AG04449 (cell line): ENCODE measurements around the gene LAPTM5.
A peak's percentile ranks its signal among the peaks of the same experiment; 100 is the strongest.

Experiments used
- CTCF ChIA-PET: fragments of 350-600 bp; formaldehyde crosslinking; extraction: SDS; loops from one replicate; lab custom pipeline; 2021; ENCODE audit warnings: antibody characterized with exemption; lab: Yijun Ruan, JAX
- POLR2A ChIA-PET: fragments of 400-600, 350-600 bp; formaldehyde crosslinking; extraction: SDS; loops from one replicate; lab custom pipeline; 2020; ENCODE audit warnings: antibody characterized with exemption, inconsistent platforms; lab: Yijun Ruan, JAX
- DNase-seq: peaks from one replicate; pipeline ENCODE4 v3.0.0-alpha.2; 2010; ENCODE audit warnings: low read depth, low spot score
- H3K4me3 ChIP-seq: 2 replicates; pipeline ENCODE4 v1.5.1; 2011; ENCODE audit warnings: low read depth, mild to moderate bottlenecking, control low read depth, low read length
- TF ChIP-seq, protein P1 (sequence below): IDR thresholded peaks from one replicate; pipeline ENCODE4 v1.5.1; 2011; ENCODE audit warnings: mild to moderate bottlenecking, moderate library complexity, low read length, control low read depth, inconsistent platforms; ENCODE audit not compliant: insufficient read depth; ENCODE audit errors: missing control alignments

LAPTM5 gene

DNA sequence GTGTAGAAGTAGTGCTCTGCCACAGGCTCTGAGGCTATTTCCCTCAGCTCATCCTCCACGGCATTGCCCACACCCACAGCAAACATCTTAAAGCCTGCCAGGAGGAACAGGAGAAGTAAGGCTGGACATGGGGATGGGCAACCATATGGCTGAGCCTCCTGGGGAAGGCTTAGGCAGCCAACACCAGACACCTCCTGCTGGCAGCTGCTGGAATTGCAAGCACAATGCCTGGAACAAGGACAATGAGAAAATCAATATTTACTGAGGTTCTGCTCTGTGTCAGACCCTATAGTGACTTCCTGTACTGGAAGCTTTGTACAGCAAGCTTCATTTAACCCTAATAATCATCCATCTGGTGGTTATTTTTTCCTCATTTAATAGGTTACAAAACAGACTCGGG, 42.4 kb downstream of the LAPTM5 start:
- H3K4me3 ChIP-seq: no peak overlapping the region
- TF ChIP-seq, protein P1, sequence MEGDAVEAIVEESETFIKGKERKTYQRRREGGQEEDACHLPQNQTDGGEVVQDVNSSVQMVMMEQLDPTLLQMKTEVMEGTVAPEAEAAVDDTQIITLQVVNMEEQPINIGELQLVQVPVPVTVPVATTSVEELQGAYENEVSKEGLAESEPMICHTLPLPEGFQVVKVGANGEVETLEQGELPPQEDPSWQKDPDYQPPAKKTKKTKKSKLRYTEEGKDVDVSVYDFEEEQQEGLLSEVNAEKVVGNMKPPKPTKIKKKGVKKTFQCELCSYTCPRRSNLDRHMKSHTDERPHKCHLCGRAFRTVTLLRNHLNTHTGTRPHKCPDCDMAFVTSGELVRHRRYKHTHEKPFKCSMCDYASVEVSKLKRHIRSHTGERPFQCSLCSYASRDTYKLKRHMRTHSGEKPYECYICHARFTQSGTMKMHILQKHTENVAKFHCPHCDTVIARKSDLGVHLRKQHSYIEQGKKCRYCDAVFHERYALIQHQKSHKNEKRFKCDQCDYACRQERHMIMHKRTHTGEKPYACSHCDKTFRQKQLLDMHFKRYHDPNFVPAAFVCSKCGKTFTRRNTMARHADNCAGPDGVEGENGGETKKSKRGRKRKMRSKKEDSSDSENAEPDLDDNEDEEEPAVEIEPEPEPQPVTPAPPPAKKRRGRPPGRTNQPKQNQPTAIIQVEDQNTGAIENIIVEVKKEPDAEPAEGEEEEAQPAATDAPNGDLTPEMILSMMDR: peak; percentile 32
- DNase-seq: no peak
- POLR2A ChIA-PET: no interaction called here
- CTCF ChIA-PET: interaction anchor here (0.7 to 19.4 kb wide), 3 partner anchors 8 to 335 kb away, joined by 3 to 943 read pairs (median 26); no protein-coding TSS in a partner anchor

DNA sequence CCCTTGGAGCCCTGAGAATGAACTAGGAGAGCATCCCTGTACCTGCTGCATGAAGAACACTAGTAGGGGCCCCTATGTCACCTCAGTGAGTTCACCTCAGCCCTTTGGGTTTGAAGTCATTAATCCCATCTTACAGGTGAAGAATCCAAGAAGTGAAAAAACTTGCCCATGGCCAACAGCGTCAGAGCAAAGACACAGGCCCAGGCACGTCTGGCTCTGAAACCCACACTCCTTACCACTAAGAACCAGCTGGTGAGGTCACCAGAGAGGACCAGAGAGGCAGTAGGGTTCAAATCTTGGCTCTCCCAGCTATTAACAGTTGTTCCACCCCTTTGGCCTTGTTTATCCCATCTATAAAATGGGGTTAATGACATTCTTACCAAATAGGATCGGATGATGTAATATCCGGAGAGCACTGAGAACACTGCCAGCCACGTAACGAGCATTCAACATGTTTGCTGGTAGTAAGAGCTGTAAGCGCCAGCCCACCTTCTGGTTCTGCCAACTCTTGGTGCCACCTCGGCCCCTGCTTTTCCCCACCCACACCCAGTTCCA, 43.0 kb downstream of the LAPTM5 start:
- POLR2A ChIA-PET: interaction anchor here (0.6 kb wide), 1 partner anchor 325 kb away, joined by 4 read pairs; no protein-coding TSS in a partner anchor
- H3K4me3 ChIP-seq: no peak overlapping the region
- CTCF ChIA-PET: interaction anchor here (0.6 to 3.7 kb wide), 3 partner anchors 7 to 1474 kb away, joined by 3 to 26 read pairs (median 3); no protein-coding TSS in a partner anchor
- DNase-seq: no peak
- TF ChIP-seq, protein P1: no peak

DNA sequence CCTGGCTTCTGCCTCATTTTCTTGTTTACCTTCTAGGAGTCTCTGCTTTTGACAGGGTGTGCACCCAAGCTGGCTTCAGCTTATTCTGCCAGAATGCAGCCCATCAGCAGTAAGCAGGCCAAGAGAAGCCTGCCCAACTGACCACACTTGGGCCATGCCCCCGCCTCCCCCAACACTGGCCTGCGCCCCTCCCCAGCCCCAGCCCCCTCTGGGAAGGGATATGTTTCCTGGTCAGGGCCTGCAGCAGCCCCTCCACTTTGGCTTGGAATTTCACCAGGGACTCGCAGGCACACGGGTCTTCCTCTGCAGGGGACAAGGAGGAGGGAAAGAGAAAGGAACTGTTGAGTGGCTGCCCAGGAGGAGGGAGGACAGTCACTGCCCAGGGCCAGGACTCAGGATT, 43.5 kb downstream of the LAPTM5 start:
- DNase-seq: no peak
- ChIA-PET CTCF (interaction anchor here (3.7 kb wide), 1 partner anchor 7 kb away, joined by 26 read pairs; no protein-coding TSS in a partner anchor), POLR2A (interaction anchor here (0.6 kb wide), 1 partner anchor 325 kb away, joined by 4 read pairs; no protein-coding TSS in a partner anchor)
- TF ChIP-seq, protein P1: no peak
- no peak overlapping the region for H3K4me3 ChIP-seq

DNA sequence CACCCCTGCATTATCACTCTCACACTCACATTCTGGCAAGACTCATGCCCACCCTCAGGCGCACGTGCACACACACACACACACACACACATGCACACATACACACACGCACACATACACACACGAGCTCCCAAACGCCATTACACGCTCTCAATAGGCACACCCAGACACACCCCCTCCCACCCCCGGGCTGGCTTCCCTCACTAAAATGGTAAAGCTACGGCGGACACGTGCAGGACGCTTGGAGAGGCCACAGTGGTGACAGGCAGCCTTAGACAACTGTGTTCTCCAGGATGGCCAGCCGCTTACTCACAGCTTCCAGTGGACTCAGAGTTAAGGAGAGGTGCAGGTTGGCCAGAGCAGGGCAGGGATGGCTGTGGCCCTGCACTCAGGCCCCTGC, 44.3 kb downstream of the LAPTM5 start:
- DNase-seq: no peak
- TF ChIP-seq, protein P1: no peak
- H3K4me3 ChIP-seq: no peak overlapping the region
- ChIA-PET POLR2A (no interaction called here), CTCF (interaction anchor here (1.4 kb wide), 1 partner anchor 333 kb away, joined by 4 read pairs; no protein-coding TSS in a partner anchor)

DNA sequence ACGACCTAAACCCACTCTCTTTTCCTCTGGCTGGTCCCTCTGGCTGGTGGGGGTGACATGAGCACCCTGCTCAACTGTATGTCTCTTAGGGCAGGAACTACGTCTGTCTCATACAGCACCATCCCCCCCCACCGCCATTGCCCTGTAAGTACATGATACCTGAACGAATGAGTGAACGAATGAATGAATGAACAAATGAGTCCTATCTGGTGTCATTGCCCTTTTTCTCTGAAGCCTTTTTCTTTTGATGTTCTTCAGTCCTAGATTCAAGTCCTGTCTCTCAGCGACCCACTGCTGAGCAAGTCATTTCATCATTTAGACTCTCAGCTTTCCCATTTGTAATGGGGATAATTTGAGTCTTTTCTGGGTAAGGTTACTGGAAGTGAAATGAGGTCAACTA, 45.0 kb downstream of the LAPTM5 start:
- H3K4me3 ChIP-seq: no peak overlapping the region
- DNase-seq: no peak
- TF ChIP-seq, protein P1: no peak
- POLR2A ChIA-PET: no interaction called here
- CTCF ChIA-PET: interaction anchor here (1.0 to 1.4 kb wide), 2 partner anchors 332 to 1476 kb away, joined by 3 to 4 read pairs; partner anchors contain the start of gene PTPRU

DNA sequence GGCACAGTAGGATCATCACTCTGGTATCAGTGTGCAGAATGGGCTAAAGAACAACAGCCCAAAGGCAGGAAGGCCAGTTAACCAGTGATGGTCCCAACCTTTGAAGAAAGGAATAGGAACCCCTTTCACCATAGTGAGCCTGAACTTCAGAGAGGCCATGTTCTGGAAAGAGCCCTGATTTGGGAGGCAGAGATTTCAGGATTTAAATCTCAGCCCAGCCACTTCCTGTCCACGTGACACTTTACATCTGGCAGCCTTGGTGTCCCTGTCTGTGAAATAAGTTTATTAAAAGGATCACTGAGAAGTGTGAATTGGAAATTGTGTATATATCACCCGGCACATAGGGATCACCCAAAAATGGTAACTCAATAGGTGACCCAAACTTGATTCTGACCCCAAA, 47.2 kb downstream of the LAPTM5 start:
- POLR2A ChIA-PET: no interaction called here

More for the DNA sequence above, 47.2 kb downstream of the LAPTM5 start:
- DNase-seq: no peak
- CTCF ChIA-PET: no interaction called here
- no peak overlapping the region for H3K4me3 ChIP-seq
- TF ChIP-seq, protein P1: no peak
